ENCODE measurements around the gene REEP1. TPM values are rescaled to one million over a fixed set of nuclear protein-coding genes. Genes with fewer than 3 reads are reported as not detected.
A peak's percentile ranks its signal among the peaks of the same experiment; 100 is the strongest.

REEP1 gene
- total and polyA plus RNA-seq, 2 of the 13 experiments (the other 11 are each of a cell fraction or from before 2014, with no cell fraction given) = 0.27 TPM; not detected in 1

DNA sequence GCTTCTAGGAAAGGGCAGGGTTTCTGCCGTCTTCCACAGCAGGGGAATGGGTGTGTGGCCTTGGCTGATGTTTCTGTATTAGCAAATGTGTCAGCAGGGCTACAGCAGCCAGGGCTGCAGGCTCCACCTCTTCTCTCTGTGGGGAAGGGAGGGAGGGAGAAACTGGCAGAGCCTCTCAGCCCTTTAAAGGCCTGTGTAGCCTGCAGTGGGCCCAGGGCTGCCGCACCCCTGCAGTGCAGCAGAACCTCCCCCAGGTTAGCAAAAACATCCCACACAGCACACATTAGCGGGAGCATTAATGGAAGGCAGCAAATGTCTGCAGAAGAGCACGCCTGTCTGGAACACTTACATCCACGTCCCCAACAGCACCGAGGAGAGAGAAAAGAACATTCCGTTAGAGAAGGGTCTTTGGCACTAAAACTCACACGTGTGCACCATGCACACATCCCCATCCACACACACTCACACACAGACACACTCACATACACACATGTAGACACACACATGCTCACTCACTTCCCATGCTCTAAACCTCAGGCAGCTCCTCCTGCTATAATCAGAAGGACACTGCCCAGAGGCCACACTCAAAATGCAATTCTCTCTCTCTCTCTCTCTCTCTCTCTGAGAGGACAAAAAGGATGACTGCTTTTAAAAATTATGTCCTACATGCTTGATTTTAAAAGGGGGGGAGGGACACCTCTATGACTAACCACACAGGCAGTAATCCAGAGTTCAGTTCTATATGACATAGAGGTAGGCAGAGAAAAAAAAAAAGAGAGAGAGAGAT lies 114.1 kb downstream of the REEP1 start:
- Histone ChIP-seq H3K79me2 (ENCODE audit: insufficient read depth, low read length) (no peaks in the 10 kb centered on the region), H3K27ac (ENCODE audit: extremely low read length, insufficient read depth, low read length) (no peak overlapping the region), H3K4me1 (ENCODE audit: insufficient read depth, low read length) (peaks cover 35% of the 10 kb centered on the region), H3K9ac (ENCODE audit: insufficient read depth, low read depth, low read length) (no peak overlapping the region), H4K20me1 (ENCODE audit: insufficient read depth, low read length) (no peaks in the 10 kb centered on the region), H2AFZ (ENCODE audit: low read length) (no peak overlapping the region), H3K4me2 (ENCODE audit: low read depth, low read length) (no peak overlapping the region), H3K9me3 (ENCODE audit: low read length) (no peaks in the 10 kb centered on the region), H3K36me3 (replicated peaks in 1 of 2; ENCODE audit: control insufficient read depth in 1 of 2, insufficient read depth in 2 of 2, low read length in 2 of 2) (no peaks in the 10 kb centered on the region), H3K4me3 (replicated peaks in 1 of 3; ENCODE audit: insufficient read depth in 1 of 3, low read depth in 2 of 3, low read length in 3 of 3) (no peak overlapping the region), H3K27me3 (ENCODE audit: control insufficient read depth in 1 of 2, insufficient read depth in 2 of 2, low read length in 2 of 2) (peaks cover 4 to 16% of the 10 kb centered on the region in 2 experiments; a peak in 2 of 5 replicates)
- POLR2A ChIA-PET = no interaction called here
- ATAC-seq = peak; percentile 28; the same call in 2 of the 3 replicates
- WGBS (ENCODE audit: low lambda C conversion rate) = 39% methylated on average over 7 of the region's 8 CpGs
- FAIRE-seq = no peak
- in situ Hi-C loops (cut with HindIII; ENCODE audit: extremely low pct_ligation_motif_present, low pct_unique_long_range_greater_than_20kb) = loop anchor here (5.0 kb wide), 1 partner anchor 149 kb away; no protein-coding TSS in a partner anchor
- TF ChIP-seq, protein P1, sequence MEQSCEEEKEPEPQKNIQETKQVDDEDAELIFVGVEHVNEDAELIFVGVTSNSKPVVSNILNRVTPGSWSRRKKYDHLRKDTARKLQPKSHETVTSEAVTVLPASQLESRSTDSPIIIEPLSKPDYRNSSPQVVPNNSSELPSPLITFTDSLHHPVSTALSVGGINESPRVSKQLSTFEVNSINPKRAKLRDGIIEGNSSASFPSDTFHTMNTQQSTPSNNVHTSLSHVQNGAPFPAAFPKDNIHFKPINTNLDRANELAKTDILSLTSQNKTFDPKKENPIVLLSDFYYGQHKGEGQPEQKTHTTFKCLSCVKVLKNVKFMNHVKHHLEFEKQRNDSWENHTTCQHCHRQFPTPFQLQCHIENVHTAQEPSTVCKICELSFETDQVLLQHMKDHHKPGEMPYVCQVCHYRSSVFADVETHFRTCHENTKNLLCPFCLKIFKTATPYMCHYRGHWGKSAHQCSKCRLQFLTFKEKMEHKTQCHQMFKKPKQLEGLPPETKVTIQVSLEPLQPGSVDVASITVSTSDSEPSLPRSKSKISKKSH (CRISPR knock-in tag; IDR thresholded peaks at IDR 0.05; ENCODE audit: borderline replicate concordance) = no peak
- TF ChIP-seq ZNF143 (CRISPR knock-in tag; IDR thresholded peaks at IDR 0.05) = no peak
- TF ChIP-seq ZNF431 (CRISPR knock-in tag; IDR thresholded peaks at IDR 0.05; ENCODE audit: borderline replicate concordance, low read depth) = no peak
- no peak for TF ChIP-seq MIER3 (CRISPR knock-in tag; IDR thresholded peaks at IDR 0.05; ENCODE audit: borderline replicate concordance)
- TF ChIP-seq SUZ12 (IDR thresholded peaks at IDR 0.05; ENCODE audit: low read depth, low read length) = no peak
- no peak for TF ChIP-seq ZSCAN22 (CRISPR knock-in tag; IDR thresholded peaks at IDR 0.05)
- TF ChIP-seq, protein P2, sequence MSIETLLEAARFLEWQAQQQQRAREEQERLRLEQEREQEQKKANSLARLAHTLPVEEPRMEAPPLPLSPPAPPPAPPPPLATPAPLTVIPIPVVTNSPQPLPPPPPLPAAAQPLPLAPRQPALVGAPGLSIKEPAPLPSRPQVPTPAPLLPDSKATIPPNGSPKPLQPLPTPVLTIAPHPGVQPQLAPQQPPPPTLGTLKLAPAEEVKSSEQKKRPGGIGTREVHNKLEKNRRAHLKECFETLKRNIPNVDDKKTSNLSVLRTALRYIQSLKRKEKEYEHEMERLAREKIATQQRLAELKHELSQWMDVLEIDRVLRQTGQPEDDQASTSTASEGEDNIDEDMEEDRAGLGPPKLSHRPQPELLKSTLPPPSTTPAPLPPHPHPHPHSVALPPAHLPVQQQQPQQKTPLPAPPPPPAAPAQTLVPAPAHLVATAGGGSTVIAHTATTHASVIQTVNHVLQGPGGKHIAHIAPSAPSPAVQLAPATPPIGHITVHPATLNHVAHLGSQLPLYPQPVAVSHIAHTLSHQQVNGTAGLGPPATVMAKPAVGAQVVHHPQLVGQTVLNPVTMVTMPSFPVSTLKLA (IDR thresholded peaks at IDR 0.05) = peak; percentile 64; the same call in 1 of the 2 replicates
- no TSS peak for BruUV-seq (replicated peaks)
- no peak for DNase-seq (ENCODE audit: low spot score)
- CTCF ChIA-PET (ENCODE audit: low intra/inter-chr PET ratio, low total read pairs) = no interaction called here
- intact Hi-C loops (cut with micrococcal nuclease; ENCODE audit: unreplicated experiment) = no loop called here
